Stimulated activated CD8-positive, alpha-beta memory T cell treated with anti-CD3 and anti-CD28 coated beads, Interleukin-2, amount 100 ng/mL, for 1 hour (primary cell): ENCODE data around the gene VPS37B.
"Not testable (repeated sequence)": the region's sequence is repeated elsewhere in the genome, so short reads cannot be mapped to it uniquely, and the experiment has no call there.

Experiments used
- DNase-seq, 2 donors: peaks; one replicate each; pipeline ENCODE4 v3.0.0-alpha.2; 2020; ENCODE audit warnings: low read depth in 2 of 2

VPS37B gene, protein sequence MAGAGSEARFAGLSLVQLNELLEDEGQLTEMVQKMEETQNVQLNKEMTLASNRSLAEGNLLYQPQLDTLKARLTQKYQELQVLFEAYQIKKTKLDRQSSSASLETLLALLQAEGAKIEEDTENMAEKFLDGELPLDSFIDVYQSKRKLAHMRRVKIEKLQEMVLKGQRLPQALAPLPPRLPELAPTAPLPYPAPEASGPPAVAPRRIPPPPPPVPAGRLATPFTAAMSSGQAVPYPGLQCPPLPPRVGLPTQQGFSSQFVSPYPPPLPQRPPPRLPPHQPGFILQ

DNA sequence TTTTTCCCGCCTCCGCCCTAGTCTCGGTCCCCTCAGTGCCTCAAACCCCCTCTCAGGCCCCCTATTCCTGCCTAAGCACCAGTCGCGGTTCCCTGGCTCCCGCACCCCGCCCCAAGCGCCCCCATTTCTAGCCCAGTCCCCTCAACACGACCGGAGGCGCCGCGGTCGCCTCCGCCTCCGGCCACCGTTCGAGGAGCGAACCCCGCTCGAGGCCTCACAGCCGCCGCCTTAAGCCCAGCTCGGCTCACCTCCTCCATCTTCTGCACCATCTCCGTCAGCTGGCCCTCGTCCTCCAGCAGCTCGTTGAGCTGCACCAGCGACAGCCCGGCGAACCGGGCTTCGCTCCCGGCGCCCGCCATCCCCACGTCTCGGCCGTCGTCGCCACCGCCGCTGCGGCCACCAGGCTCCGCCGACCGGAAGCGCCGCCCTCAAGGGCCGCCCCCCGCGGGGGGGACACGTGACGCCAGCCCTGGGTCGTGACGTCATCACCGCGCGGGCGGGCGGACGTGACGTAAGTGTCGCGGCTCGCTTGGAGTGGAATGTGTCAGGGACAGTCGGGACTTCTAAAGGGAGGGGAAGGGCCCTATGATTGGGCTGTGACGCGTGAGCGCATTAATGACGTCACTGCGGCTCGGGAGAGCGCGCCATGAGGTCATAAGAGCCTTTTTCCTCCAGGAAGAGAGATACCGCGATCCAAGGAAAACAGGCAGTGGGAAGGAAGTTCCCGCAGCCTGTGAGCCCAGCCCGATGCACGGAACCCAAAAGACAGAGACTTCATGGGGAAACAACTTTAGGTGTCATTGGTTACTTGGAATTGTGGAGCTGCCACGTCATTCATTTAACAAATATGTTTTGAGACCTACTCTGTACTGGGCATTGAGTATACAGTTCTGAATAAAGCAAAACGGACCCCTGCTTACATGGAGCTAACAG lies at the start of gene VPS37B:
VPS37B (minus strand) TSS at position 421 of the 933 bp plus-strand sequence; CDS start at position 359, 62 bp downstream.
- DNase-seq = peak; percentile 77 to 79

DNA sequence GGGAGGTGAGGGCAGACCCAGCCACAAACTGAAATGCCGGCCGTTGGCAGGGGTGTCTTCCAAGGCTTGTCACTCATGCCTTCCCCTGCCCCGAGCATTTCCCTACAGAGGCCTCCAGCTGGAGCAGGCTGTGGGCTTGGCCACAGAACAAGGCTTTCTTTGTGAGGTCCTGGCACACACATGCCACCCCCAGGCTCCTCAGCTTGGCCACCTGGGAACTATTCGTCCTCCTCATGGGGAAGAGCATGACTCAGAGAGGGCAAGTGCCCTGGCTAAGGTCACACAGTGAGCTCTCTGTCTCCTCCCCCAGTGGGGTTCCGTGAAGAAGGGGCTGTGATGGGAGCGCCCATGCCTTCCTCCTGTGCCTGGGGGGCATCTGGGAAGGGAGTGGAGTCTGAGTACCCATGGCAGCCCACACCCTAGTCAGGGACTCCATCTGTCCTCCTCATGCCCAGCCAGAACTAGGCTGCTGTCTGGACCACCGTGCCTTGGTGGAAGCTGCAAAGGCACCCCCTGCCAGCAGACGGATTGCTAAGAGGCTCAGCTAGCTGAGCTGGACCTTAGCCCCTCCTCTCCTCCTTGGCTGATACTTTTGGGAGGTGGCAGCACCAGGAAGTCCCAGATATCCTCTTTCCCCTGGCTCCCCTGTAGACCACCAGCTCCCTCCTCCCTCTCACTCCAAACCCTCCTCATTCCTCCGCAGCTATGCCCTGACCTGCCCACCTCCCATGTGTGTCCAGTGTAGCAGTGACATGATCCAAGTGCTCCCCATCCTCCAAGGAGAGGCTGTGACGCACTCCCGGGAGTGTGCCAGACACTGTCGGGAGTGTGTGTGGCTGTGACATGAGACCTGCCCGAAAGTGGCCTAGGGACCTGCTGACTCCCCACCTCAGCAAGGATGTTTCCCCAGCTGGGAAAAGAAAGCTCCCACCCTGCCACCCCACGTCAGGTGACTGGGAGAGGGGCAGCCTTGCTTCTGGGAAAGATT lies 49.0 kb upstream of the VPS37B start:
- DNase-seq = no peak

DNA sequence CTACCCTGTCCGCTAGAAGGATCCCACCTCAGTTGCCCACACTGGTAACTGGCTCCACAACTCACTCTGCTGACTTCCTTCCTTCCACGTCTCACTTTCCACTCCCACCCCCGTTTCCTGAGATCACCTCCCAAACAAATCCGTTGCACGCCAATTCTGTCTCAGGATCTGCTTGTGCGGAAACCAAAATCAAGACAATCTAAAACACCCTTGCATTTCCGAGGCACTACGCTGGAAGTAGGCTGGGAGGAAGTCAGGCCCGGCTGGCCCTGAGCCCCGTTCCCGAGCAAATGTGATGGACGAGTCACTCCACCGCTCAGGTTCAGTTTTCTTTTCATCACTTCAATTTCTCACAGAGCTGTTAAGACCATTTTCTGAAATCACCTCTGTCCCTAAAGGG lies 47.3 kb upstream of the VPS37B start:
- no peak for DNase-seq

DNA sequence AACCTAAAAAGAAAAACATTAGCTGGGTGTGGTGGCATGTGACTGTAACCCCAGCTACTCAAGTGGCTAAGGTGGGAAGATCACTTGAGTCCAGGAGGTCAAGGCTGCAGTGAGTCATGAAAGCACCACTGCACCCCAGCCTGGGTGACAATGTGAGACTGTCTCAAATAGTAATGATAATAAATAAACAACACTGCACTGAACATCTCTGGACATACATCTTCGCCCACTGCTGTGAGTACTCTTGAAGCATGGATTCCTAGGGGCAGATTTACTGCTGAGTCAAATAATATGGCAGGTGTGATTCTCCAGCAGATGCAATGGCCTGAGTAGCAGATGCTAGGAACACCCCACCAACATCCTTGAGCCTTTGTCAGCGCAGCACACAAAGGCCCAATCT lies 46.7 kb upstream of the VPS37B start:
- DNase-seq = no peak

DNA sequence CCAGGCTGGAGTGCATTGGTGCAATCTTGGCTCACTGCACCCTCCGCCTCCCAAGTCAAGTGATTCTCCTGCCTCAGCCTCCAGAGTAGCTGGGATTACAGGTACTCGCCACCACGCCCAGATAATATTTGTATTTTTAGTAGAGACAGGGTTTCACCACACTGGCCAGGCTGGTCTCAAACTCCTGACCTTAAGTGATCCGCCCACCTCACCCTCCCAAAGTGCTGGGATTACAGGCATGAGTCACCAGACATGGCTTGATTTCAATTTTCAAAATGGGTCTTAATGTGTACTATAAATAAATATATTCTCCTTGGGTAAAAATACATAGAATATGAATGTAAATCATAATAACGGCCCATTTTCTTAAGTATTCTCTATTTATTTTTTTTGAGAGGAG lies 45.4 kb upstream of the VPS37B start:
- not testable (repeated sequence) for DNase-seq

DNA sequence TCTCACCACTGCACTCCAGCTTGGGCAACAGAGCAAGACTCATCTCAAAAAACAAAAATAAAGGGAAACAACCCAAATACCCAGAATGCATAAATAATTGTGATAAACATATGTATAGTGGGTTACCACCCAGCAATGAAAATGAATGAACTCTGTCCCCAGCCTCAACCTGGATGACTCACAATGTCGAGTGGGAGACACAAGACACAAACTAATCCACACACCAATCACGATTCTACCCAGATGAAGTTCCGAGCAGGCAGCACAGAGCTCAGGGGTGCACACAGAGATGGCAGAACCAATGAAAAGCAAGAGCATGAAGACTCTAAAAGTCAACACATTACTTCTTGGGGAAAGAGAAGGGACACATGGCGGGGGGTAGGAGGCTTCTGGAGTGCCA lies 43.2 kb upstream of the VPS37B start:
- no peak for DNase-seq

DNA sequence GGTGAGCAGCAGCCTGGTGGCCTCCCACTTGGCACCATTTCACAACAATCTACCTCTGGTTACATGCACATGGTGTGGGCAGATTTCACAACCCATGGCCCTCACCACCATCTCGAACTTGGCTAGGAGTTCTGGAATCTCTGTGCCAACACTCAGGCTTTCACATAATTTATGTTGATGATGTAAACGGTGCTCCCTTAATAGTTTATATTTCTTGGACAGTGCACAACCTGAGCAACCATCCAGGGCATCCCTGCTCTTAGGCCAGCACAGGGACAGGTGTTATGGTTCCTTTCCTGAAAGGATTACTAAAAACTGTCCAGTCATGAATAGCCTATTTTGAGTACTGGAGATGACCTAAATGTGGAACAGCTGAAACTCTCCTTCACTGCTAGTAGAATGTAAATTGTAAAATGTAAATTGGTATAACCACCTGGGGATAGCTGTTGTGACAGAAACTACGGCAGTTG lies 41.7 kb upstream of the VPS37B start:
- DNase-seq = no peak

DNA sequence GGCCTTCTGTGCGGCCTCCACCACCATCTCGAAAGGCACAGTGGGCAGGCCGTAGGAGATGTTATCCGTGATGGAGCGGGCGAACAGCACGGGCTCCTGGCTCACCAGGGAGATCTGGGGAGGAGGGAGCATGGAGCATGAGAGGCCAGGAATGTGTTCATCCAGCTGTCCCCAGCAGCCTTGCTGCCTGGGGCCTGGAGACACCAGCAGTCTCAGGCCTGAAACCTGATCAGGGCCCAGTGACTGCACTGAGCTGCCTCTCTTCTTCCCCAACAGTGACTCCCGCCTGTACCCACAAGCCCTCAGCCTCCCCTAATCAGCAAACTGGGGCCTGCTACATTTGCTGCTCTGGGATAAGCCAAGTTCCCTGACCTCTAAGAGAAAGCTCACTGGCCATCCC lies 39.4 kb upstream of the VPS37B start:
- no peak for DNase-seq

DNA sequence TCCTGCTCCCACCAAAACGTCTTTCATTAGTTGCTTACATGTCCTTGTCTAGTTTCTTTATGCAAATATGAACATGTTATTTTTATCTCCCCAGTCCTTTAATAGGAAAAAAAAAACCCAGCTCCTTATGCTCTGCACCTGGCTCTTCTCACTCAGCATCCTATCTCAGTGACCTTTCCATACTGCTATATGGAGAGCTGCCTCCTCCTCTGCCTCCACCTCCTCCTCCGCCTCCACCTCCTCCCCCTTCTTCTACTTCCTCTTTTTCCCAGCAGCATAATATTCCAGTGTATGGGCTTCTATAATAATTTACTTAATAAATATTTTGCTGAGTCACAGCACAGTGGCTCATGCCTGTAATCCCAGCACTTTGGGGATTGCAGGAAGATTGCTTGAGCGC lies 38.8 kb upstream of the VPS37B start:
- DNase-seq = no peak

DNA sequence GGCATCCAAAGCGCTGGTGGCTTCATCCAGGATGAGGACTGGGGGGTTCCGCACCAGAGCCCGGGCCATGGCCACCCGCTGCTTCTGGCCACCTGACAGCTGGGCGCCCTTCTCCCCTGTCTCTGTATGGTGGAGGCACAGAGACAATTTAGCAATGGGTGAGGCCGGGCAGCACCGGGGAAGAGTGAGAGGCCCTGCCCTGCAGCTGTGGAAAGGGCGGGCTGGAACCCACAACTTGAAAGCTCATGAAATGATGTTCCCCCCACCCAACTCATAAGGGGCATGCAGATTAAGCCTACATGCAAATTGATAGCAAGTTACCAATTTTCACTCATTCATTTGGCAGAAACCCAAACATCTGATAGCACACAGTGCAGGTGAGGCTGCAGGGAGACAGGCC lies 36.3 kb upstream of the VPS37B start:
- no peak for DNase-seq

DNA sequence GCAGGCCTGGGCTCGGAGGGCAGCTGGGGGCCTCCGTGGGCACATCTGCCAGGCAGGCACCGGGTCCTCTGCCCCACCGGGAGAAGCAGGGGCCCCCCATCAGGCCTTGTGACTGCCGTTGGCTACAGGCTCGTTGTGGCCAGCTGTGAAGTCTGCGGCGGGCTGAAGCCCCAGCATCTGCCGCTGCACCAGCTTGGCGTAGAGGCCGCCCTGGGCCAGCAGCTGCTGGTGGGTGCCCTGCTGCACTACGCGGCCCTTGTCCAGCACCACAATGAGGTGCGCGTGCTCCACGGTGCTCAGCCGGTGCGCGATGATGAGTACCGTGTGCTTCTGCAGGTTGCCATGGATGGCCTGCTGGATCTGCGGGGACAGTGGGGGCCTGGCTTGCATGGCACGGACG lies 33.9 kb upstream of the VPS37B start:
- DNase-seq = no peak

DNA sequence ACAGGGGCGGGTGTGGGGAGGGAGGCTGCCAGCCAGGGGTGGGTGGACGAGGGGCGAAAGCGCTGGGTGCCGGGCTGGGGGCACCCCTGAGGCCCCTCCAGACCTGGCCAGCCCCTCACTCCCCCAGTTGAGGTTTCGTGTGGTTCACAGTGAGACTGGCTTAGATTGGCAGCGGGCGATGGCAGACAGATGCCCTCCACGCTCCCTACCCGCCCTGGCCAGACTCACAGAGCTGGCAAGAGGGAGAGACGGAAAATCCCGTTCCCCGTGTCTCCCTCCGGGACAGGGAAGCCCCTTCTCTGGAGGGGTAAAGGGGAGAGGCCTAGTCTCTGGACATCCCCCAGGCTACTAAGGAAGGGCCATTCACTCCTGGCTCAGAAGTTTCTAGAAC lies 33.2 kb upstream of the VPS37B start:
- no peak for DNase-seq

DNA sequence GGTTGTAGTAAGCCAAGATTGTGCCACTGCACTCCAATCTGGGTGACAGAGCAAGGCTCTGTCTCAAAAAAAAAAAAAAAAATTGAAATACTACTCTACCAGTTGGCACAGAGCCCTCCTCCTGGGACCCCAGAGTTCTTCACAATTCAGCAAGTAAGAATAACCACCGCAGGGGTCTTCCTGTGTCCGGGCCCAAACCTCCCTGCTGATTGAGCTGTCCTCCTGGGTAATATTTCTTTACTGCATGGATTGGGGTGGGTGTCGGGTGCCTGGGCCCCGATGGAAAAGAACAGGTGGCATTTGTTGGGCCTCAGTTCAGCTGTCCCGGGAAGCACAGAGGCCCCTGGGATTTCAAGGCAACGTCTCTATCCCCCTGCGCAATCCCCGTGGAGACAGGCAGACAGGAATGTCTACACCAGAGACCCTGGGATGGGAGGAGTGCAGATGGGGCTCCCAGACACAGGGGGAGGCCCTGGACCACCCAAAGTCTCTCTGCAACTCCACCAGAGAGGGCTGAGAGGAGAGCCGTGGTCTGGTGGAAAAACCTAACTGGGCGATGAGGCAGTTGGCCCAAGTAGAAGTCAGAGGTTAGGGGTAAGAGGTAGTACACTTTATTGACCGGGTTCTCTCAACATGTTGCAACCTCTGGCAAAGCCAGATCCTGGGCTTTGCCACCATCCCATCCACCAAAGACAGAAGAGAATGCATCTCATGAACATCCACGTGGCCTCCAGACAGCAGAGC lies 32.7 kb upstream of the VPS37B start:
- DNase-seq = no peak

DNA sequence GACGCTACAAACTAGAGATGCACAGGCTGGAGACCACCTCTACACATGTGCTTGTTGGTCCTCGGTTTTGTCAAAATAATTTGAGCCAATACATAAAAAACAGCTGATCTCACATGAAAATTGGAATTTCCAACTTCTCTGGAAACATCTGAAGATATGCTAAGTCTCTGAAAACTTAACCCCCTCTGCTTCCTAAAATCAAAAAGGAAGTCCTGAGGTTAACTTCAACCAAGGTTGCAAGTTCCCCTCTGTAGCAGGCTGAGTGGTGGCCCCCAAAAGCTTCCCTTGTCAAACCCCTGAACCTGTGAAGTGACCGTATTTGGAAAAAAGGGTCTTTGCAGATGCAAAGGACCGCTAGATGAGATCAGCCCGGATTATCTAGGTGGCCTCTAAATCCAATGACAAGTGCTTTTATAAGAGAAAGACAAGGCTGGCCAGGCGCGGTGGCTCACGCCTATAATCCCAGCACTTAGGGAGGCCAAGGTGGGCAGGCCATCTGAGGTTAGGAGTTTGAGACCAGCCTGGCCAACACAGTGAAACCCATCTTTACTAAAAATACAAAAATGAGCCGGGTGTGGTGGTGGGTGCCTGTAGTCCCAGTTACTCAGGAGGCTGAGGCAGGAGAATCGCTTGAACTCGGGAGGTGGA lies 32.0 kb upstream of the VPS37B start:
- DNase-seq = no peak

DNA sequence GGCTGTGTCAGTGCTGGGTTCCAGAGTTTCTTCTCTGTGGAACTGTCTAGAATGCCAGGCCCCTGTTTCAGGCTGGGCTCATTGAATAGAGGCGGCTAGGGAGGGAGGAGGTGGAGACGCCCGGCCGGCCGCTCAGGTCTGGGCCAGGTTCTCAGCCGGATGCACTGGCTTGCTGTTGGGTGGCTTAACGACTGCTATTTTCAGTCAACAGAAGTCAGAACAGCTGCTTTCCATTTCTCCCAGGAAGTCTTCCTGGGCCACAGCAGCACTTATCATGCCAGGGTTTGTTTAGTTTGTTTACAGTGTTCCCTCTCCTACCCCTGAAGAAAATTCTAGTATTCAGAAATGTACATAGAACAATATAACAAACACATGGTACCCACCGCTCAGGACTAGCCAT lies 26.0 kb upstream of the VPS37B start:
- no peak for DNase-seq

DNA sequence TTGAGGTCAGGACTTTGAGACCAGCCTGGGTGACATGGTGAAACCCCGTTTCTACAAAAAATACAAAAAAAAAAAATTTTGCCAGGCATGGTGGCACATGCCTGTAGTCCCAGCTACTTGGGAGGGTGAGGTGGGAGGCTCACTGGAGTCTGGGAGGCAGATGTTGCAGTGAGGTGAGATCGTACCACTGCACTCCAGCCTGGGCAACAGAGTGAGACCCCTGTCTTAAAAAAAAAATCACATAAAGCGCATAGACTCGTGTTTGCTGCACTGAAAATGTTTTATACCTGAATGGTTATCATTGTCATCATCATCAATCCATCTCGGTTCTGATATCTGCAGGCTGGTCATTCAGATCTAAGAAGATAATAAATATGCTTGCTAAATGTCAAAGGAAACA lies 24.8 kb upstream of the VPS37B start:
- DNase-seq = no peak

DNA sequence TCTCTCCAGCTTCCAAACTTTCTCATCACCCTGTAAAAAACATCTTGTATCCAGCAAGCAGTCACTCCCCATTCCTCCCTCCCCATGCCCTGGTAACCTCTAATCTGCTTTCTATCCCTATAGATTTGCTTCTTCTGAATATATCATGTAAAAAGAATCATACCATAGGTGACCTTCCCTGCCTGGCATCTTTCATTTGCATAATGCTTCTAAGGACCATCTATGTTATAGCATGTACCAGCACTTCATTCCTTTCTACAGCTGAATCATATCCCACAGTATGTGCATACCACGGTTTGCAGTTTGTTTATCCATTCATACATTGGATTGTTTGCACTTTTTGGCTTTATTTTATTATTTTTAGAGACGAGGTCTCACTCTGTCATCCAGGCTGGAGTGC lies 22.9 kb upstream of the VPS37B start:
- no peak for DNase-seq

DNA sequence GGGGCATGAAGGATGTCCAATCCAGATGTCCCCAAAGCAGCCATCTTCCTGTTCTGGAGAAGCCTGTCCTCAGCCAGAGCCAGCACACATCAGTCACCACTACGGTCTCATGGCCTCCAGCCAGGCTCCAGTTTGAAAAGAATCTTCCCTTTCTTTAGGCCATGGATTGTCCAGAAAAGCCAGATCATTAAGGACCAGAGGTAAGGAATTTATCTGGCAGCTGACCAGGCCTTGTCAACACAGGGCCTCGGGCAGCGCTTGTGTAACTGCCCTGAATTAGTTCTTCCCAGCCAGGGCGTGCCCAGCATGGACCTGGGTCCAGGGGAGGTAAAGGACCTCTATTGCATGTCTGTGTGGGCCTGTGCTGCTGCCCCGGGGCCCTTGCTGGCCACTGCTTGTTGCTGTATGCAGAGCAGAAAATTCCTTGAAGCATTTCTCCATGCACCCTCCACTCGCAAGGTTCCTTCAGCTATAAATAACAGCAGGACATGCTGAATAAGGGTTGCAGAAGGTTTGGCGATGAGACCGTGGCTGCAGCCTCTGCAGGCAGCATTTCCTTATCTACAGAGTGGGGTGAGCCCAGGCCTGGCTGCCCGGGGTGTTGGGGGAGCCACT lies 21.7 kb upstream of the VPS37B start:
- DNase-seq = no peak

DNA sequence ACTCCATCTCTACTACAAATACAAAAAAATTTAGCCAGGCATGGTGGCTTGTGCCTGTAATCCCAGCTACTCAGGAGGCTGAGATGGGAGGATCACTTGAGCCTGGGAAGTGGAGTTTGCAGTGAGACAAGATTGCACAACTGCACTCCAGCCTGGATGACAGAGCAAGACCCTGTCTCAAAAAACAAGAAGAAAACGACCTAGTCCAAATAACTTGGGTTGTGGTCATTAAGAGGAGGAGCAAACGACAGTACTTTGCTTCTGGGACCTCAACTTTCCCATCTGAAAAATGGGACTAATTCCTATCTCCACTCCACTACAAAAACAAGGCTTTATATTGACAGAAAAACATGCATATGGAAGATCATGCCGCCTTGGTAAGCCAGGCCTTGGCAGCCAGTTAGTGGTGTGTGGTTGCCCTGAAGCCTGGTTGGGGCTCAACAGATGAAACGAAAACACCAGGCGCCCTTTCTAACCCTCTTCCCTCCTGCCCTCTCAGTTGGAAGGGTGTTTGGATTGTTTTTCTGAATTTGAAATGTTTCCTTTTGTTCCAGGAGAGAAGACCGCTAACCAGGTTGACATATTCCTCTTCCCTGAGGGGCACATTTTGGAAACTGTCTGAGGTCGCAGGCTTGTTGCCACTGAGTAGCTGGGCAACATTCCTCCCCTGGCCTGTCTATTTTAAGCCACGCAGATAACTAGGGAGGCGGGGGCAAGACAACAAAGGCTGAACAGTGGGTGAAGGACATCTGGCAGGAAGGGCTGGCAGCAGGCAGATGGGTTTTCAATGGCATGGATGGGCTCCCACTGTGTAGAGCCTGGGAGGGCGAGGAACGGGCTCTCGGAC lies 13.7 kb upstream of the VPS37B start:
- DNase-seq = no peak
